Measurements from ENCODE around the gene HAX1. TPM values are rescaled to one million over a fixed set of nuclear protein-coding genes. Genes with fewer than 3 reads are reported as not detected.
"Not testable (repeated sequence)": the region's sequence is repeated elsewhere in the genome, so short reads cannot be mapped to it uniquely, and the experiment has no call there.

Gene HAX1
- total RNA-seq, 4 donors from 2014 or later, result 64.4 to 114 (median 103) TPM

- TF ChIP-seq CTCF (IDR thresholded peaks at IDR 0.05), result no peak
- ATAC-seq (ENCODE audit: low FRiP score) (no peak), DNase-seq (ENCODE audit: low spot score) (no peak)
Measured at GRCh38 chr1:154313066-154313356, 40.6 kb downstream of the HAX1 start.

GRCh38 chr1:154314226-154314625, 41.8 kb downstream of the HAX1 start:
- DNase-seq (ENCODE audit: low spot score); ATAC-seq (ENCODE audit: low FRiP score): not testable (repeated sequence)

GRCh38 chr1:154316704-154317103, 44.3 kb downstream of the HAX1 start:
- DNase-seq (ENCODE audit: low spot score), result no peak
- ATAC-seq (ENCODE audit: low FRiP score), result no peak
- no peak for TF ChIP-seq CTCF (IDR thresholded peaks at IDR 0.05)

- ATAC-seq (ENCODE audit: low FRiP score) (no peak), DNase-seq (ENCODE audit: low spot score) (no peak)
- TF ChIP-seq CTCF (IDR thresholded peaks at IDR 0.05), result no peak
Measured at GRCh38 chr1:154318386-154318785, 46.0 kb downstream of the HAX1 start.

GRCh38 chr1:154320882-154321608, 48.6 kb downstream of the HAX1 start, which contains the start of gene AQP10:
AQP10 (plus strand) TSS chr1:154321093; CDS start chr1:154321156, 63 bp downstream.
- no peak for TF ChIP-seq CTCF (IDR thresholded peaks at IDR 0.05)
- ATAC-seq (ENCODE audit: low FRiP score) (no peak), DNase-seq (ENCODE audit: low spot score) (no peak)

- DNase-seq (ENCODE audit: low spot score); ATAC-seq (ENCODE audit: low FRiP score): not testable (repeated sequence)
Measured at GRCh38 chr1:154321609-154321934, 49.1 kb downstream of the HAX1 start.

- TF ChIP-seq CTCF (IDR thresholded peaks at IDR 0.05), result no peak
- ATAC-seq (ENCODE audit: low FRiP score), result no peak
- no peak for DNase-seq (ENCODE audit: low spot score)
Measured at GRCh38 chr1:154323493-154323892, 51.1 kb downstream of the HAX1 start.

GRCh38 chr1:154324241-154324640, 51.8 kb downstream of the HAX1 start:
- no peak for ATAC-seq (ENCODE audit: low FRiP score)
- no peak for DNase-seq (ENCODE audit: low spot score)
- no peak for TF ChIP-seq CTCF (IDR thresholded peaks at IDR 0.05)
